Epithelial cell of proximal tubule (primary cell): ENCODE data around the gene FAM20C. TPM values are rescaled to one million over a fixed set of nuclear protein-coding genes. Genes with fewer than 3 reads are reported as not detected.

Experiments
- DNase-seq: peaks from one replicate; pipeline ENCODE4 v3.0.0-alpha.2; 2011; ENCODE audit warnings: low read depth
- H3K4me3 ChIP-seq: 2 replicates; pipeline ENCODE4 v1.5.1; 2011; ENCODE audit warnings: low read depth, mild to moderate bottlenecking, low read length
- total RNA-seq: library from RNA; depleted of rRNA; stranded (reverse); fragments of >200 nt; gene quantifications from 2 replicates; pipeline ENCODE4 v1.2.3, GENCODE V29; 2015
- TF ChIP-seq, protein P1 (sequence below): conservative IDR thresholded peaks from 2 replicates; pipeline ENCODE4 v1.5.1; 2012; ENCODE audit warnings: low read depth, mild to moderate bottlenecking, low read length

The FAM20C gene
- total RNA-seq, 1 donor from 2014 or later, result 84.2 TPM

DNA sequence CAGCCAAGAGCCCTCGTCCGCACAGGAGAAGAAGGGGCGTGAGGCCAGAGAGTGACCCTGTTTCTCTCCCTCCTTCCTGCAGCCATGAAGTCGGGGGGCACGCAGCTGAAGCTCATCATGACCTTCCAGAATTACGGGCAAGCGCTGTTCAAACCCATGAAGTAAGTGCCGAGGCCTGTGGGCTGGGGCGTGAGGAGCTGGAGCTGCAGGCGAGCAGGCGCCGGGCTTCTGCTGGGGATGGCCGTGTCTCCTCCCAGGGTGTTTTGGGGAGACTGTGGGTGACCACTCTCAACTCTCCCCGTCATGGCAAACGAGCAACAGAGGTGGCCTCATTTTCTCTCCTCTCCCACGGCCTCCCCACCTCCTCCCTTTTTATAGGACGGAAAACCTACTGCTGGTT is 16.4 kb downstream of the FAM20C start:
- DNase-seq, result no peak
- H3K4me3 ChIP-seq, result no peak overlapping the region
- TF ChIP-seq, protein P1, sequence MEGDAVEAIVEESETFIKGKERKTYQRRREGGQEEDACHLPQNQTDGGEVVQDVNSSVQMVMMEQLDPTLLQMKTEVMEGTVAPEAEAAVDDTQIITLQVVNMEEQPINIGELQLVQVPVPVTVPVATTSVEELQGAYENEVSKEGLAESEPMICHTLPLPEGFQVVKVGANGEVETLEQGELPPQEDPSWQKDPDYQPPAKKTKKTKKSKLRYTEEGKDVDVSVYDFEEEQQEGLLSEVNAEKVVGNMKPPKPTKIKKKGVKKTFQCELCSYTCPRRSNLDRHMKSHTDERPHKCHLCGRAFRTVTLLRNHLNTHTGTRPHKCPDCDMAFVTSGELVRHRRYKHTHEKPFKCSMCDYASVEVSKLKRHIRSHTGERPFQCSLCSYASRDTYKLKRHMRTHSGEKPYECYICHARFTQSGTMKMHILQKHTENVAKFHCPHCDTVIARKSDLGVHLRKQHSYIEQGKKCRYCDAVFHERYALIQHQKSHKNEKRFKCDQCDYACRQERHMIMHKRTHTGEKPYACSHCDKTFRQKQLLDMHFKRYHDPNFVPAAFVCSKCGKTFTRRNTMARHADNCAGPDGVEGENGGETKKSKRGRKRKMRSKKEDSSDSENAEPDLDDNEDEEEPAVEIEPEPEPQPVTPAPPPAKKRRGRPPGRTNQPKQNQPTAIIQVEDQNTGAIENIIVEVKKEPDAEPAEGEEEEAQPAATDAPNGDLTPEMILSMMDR, result no peak

DNA sequence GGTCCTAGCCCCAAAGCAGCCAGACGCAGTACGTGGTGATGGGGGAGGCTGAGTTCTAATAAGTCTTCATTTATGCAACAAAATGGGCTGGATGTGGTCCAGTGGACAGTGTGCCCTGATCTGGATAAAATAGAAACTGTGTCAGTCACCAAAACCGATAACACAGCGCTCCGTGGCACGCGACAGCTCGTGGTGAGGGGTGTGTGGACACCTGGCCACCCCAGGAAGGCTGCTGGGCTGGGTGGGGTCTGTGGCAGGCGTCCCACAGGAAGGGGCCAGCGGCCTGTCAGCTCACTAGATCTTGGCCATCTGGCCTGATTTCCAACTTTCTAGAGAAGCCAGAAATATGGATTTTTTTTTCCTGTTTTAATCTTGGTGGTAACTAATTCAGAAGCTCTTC is 17.0 kb downstream of the FAM20C start:
- DNase-seq, result no peak
- TF ChIP-seq, protein P1, result no peak
- no peak overlapping the region for H3K4me3 ChIP-seq

DNA sequence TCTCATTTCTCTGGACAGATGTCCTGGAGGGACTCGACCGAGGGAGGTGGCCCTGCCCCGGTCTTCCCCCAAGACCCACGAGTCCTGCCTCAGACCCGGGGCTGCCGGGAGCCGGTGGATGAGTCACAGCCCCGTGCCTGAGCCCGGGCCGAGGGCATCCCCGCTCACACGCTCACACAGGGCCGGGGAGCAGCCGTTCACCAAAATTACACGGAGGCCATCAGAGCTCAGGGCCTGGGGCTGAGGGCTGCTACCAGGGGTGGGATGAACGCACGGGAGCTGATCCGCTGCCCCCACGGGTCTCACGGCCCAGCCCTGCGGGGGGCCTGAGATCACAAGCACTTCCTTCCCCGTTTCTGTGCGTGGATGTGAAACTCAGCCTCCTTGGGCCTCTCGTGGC is 17.5 kb downstream of the FAM20C start:
- TF ChIP-seq, protein P1, result no peak
- H3K4me3 ChIP-seq, result no peak overlapping the region
- DNase-seq, result no peak

DNA sequence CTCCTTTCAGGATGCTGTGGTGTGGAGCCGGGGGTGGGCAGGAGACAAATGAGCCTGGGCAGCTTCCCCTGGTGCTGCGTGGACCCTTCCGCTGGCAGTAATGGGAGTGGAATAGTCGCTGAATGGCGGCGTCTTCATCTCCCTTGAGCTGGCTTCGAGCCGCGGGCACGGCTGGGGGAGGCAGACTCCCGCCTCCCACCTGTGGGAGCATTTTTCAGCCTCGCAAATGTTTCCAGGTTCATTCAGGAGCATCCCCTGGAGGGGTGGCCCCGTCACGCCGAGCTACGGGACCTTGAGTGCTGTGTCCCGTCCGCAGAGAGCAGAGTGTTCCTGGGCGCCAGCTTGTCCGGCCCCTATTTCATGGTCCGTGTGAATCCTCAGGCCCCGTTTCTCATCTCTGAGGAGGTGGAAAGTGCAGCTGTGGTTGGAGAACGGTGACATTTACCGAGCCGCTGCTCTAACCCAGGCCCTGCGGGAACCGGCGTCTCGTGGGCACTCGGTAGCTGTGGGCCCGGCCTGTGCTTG is 18.1 kb downstream of the FAM20C start:
- H3K4me3 ChIP-seq, result no peak overlapping the region
- TF ChIP-seq, protein P1, result no peak
- DNase-seq, result no peak

DNA sequence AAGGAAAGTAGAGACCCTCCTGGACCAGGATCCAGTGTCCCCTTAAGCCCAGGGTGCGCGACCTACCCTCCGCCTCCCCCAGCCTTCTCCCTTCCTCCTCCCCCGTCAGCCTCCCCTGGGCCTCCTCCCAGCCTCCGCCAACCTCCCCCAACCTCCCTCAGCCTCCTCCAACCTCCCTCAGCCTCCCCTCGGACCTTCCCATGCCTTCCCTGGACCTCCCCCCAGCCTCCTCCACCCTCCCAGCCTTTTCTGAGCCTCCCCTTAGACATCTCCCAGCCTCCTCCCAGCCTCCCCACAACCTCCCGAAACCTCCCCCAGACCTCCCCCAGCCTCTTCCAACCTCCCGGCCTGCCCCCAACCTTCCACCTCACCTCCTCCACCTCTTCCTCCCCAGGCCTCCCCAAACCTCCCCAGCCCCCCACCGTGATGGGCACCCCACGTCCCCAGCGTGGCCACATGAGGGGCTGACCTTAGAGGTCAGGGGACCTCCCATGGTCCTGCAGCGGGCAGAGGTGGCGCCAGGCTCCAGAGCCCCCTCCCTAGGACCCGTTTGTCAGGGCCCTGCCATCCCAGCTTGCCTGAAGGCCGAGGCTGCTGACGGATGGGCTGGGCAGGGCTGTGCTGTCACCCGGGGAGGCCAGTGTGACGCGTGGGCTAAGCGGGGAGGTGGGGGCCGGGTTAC is 18.8 kb downstream of the FAM20C start:
- no peak for DNase-seq
- no peak overlapping the region for H3K4me3 ChIP-seq
- TF ChIP-seq, protein P1, result no peak

DNA sequence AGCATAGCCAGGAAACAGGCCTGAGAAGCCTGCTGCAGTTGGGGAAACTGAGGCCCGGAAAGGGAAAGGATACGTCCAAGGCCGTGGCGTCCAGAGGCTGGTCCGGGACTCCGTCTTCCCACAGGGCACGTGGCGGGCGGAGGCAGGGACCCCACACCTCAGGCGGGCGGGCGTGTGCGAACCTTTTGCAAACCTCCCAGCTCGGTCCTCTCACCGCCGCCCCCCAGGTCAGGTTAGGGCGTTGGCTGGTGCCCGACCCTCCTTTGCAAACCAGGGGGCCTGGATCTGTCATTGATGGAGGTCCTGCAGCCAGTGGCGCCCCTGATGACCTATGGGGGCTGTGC is 19.3 kb downstream of the FAM20C start:
- DNase-seq, result no peak
- H3K4me3 ChIP-seq, result no peak overlapping the region
- TF ChIP-seq, protein P1, result no peak

DNA sequence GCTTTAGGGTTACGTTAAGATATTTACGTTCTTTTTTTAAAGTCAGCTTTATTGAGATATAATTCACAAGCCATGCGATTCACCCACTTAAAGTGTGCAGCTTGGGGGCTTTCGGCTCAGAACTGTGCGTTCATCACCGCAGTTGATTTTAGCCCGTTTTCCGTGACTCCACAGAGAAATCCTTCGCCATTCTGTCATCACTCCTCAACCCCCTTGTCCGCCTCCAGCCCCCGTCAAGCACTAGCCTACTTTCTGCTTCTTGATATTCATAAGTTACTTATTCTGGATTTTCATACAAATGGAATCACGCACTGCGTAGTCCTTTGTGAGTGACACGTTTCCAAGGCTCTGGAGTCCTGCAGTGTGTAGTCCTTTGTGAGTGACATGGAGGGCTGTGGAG is 20.4 kb downstream of the FAM20C start:
- no peak overlapping the region for H3K4me3 ChIP-seq
- TF ChIP-seq, protein P1, result no peak
- no peak for DNase-seq
